EH (cell line): ENCODE data around the gene ZNF777.
"Not testable (repeated sequence)": the region's sequence is repeated elsewhere in the genome, so short reads cannot be mapped to it uniquely, and the experiment has no call there.

Experiments
- DNase-seq: peaks from one replicate; pipeline ENCODE4 v3.0.0-alpha.2; 2015; ENCODE audit warnings: low read depth

Gene ZNF777

GRCh38 chr7:149413083-149413482, 47.8 kb downstream of the ZNF777 start:
- not testable (repeated sequence) for DNase-seq

- DNase-seq = no peak
Measured at GRCh38 chr7:149409895-149410294, 51.0 kb downstream of the ZNF777 start.

GRCh38 chr7:149404825-149405224, 56.0 kb downstream of the ZNF777 start:
- no peak for DNase-seq

GRCh38 chr7:149404396-149404795, 56.5 kb downstream of the ZNF777 start:
- DNase-seq = no peak

DNA sequence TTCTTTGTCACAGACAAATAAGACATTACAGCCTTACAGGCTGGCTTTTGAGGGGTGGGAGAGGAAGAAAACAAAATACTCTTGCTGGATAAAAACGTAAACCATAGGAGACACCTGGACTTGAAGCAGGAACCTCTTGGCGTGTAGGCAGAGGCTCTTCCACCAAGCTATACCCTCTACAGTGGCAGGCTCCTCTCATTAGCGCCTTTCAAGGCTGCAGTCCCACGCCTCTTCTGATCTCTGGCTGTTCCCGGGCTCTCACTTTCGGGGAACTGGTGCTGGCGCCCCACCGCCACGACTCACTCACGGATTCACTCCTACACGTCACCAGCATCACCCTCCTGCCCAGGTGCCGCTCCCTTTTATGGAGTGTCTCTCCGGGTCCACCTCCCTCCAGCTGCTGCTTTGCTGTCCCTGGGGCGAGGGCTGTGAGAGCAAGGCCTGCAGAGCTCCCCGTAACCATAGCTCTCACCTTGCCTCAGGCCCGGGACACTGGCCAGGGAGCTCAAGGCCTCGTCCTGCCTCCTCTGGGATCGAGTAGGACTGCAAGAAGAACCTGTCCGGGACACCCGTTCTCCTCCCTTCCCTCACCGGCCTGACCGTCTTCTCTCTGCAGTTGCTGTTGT, 62.6 kb downstream of the ZNF777 start:
- DNase-seq = no peak

DNA sequence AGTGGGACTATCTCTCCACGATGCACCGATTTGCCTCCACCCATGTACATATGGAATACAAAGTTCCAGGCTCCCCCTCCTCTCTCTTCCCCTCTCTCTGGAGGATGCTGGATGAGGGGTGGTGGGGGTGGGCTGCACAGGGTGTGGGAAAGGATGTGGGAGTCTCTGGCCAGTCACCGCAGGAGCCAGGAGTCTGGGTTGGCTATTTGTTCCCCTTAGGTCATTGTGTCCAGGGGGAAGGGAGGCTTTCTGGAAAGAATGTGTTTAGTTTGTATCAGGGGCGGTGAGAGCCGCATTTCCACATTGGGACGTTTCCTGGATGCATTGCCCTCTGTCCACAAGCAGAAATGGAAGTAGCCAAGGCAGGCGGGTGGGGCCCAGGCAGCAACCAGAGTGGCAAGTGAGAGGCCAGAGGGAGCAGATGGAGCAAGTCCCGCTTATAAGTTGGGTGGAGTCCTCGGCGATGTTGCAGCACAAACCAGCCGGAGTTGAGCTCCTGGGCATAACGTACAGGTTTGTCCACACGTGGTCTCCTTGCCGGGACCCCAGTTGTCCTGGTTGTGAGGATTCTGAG, 63.3 kb downstream of the ZNF777 start:
- no peak for DNase-seq

DNA sequence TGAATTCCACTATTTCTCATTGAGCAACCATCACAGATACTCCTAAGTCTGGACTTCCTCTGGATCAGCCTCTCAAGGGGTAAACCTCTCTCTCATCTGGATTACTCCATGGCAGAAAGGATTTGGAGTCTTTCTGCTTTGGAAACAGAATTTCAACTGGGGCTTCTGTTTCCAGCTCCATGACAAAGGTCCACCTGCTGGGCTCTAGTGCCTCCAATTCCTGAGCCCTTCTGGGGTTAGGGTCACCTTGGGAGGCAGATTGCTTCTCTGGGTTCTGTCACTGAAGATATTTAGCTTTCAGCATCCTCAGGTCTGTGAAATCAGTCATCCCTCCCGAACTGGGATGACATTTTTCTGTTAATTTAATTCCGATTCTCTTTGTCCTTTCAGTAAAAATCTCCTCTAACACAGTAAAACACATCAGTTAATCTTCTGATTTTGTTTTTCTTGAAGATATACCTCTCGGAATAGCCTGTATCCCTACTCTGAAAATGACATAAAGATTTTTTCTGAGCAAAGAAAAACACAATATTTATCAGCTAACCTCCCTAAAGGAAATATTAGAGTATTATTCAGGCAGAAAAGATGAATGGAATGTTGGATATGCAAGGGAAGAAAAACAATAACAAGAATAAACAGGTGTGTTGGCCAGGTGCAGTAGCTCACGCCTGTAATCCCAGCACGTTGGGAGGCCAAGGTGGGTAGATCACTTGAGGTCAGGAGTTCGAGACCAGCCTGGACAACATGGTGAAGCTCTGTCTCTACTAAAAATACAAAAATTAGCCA, 72.1 kb downstream of the ZNF777 start:
- not testable (repeated sequence) for DNase-seq

GRCh38 chr7:149386514-149386913, 74.3 kb downstream of the ZNF777 start:
- not testable (repeated sequence) for DNase-seq

DNA sequence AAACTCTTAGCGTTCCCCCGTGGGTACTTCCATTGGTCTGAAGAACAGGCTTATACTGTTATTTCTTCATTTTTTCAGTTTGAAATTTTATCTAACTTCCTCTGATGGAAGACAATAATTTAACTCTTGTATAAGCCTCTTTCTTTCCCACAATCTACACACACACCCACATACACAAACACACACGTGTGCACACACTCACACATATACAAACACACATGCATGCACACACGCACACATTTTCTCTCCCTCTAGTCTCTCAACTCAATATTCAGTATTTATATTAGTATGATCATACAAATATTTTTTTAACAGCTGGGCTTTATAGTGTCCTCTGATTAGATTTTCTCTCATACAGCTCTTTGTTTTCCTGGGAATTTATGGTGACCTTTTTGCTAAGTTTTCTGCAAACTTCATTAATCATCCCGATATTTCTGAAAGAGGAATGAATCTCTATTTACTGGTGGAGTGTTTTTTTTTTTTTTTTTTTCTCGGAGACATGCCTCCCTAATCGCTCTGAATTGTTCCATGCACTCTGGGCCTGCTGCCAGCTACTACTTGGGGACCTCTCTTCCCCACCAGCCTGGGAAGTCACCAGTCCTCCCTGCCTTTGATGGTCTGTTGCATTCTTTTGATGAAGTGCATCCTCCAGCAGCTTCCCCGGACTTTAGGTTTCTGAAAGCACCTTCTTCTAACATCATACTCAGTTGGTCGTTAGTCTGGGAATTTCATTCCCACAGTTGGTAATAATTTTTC, 75.5 kb downstream of the ZNF777 start:
- DNase-seq = no peak
